IPS DF 4.7 (cell line): Measurements from ENCODE around the gene FCAMR.

ENCODE experiments used
- DNase-seq: peaks from one replicate; pipeline ENCODE4 v3.0.0-alpha.2; 2013; ENCODE audit warnings: low spot score; ENCODE audit errors: extremely low read depth

FCAMR gene

DNA sequence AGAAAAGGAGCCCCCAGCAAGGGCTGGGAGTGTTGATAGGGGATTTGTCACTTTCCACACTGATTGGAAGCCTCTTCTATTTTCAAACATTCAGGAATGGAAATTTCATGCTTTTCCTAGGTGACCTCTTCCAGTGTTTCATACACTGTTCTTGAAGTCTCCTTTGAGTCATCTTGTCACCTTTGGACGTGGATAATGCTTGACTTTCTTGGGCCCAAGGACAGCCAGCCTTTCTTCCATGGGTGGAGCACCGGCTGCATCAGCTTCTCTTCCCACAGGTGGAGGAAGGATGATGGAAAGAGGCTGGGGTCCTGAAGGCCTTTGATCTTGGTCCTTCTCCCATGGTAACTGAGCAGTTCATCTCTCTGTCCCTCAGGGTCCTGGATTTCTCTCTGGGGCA, 12.1 kb downstream of the FCAMR start:
- no peak for DNase-seq

DNA sequence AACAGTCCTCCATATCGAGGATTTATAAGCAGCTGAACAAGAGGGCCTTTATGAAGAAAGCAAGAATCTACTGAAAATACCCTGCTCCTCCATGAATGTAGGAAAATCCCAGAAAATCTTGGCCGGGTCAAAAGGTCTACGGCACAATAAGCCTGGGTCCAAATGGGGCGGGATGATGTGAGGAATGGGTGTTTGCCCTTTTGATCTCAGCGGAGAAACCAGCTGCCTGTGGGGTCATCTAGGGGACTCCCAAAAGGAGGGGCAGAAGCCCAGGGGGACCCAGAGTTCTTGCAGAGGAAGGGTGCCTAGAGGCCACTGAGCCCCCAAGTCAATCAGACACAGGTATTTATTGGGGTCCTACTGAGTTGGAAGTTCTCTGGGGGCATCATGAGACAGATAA, 12.6 kb downstream of the FCAMR start:
- DNase-seq = no peak

GRCh38 chr1:206955476-206956451, 14.5 kb downstream of the FCAMR start:
- no peak for DNase-seq

DNA sequence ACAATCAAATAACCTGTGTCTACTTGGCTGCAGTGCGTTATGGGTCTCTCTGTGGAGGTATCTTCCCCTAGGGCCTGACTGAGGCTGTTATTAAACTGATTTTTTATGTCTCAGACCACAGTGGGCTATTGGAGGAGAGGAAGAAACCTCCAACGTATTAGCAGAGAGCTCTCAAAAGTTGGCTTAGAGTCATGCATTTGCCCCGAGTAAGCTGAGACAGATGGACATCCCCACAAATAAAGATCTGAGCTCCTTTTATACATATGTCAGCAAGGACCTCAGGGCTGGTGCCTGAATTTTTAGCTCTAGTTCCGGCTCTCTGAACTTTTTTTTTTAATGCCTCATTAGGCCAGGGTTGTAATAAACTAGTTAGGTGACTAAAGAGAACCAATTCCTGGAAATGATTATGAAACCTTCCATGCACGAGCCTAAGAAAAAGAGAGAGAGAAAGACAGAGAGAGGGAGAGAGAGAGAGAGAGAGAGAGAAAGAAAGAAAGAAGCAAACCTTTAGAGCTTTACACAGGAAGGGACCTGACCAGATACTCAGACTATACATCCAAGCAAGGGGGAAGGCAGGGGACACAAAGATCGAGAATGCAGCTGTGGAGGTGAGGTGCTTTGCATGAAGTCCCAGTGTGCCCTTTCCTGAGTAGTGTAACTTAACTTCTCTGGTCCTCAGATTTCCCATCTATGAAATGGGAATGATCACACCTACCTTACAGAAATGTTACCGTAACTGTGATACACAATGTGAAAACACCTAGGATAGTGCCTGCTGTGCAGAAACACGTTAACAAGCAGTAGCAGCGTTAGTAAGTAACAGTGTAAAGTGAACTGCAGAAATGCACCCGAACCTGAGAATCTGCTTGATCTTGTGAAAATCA, 15.6 kb downstream of the FCAMR start:
- no peak for DNase-seq

DNA sequence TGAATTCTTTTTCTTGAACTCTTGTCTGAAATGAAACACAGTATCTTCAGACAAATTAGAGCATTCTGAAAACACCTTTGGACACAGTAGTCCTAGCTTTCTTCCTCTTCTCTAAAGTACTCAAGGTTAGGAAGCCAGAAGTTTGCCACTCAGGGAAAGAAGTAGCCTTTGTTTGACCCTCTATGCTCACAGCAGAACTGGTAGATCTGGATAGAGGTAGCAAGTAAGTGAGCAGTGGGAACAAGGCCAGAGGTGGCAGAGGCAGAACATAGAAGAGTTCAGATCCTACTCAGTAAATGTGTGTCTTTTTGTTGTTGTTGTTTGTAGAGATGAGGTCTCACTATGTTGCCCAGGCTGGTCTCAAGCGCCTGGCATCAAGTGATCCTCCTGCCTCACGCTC, 16.6 kb downstream of the FCAMR start:
- DNase-seq = no peak

DNA sequence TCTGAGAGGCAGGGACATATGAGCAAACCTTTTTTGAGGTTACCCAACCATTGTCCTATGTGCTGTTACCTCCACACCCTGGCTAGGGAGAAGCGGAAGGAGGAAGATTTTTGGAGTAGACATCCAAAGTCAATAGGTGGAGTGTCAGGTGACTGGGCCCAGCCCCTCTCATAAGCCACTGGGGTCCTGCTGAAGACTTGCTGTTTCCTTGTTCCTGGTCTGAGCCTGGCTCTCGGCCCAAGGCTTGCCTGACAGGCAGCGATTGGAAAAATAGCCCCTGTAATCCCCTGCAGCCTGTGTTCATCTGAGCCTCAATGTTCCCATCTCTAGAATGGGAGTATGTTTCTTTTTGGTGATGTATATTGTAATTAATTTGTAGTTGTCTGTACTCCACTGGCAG, 17.1 kb downstream of the FCAMR start:
- DNase-seq = no peak

- DNase-seq = no peak
Observed at GRCh38 chr1:206952171-206952570, 18.1 kb downstream of the FCAMR start.

DNA sequence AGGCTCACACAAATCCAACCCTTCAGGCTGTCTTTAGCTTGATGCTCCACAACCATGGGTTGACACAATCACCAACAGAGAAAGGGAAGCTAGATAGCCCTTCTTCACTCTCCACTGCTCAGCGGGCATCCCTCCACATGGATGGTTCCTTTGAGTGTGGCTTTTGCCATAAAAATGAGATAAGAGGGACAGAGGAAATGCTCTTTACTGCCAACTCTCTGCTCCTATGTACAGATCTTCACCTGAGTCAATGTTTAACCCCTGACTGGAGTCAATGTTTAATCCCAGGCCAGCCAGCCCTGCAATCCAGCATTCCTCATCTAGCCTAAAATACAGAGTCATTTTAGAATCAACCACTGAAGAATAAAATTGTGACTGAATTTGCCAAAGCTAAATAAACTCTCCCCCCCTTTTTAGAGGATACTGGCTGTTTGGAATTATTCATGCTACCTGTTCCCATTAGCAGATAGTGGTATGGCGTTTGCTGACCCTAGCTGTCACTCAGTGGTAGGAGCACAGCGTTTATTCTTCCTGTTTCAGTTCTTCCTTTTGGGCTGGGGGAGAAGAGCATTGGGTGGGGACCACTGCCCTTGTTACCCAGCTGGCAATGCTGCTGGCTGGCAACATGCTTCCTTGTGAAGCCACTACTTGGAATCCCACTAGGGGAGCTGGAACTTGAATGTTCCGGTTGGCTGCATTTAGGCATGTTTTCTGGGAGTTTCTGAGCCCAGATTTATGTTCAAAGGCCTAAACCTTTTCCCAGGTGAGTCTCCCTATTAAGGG, 18.8 kb downstream of the FCAMR start:
- DNase-seq = no peak

- DNase-seq = no peak
Observed at GRCh38 chr1:206949641-206950040, 20.6 kb downstream of the FCAMR start.

DNA sequence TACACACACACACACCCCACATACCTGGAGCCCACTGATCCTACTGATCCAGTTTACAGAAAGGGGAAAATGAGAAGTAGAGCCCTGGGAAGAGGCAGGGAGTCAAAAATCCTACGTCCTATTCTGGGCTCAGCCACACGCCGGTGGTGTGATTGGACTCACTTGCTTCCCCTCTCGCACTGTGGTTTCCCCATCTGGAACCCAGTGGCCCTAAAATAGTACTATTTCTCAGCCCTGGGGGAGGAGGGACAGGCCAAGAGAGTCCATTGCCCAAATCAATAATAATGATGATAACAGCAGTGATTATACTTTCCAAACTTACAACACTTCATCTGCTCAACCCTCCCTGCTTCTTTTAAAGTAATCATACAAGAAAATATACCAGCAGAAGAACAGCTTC, 21.1 kb downstream of the FCAMR start:
- DNase-seq = no peak

DNA sequence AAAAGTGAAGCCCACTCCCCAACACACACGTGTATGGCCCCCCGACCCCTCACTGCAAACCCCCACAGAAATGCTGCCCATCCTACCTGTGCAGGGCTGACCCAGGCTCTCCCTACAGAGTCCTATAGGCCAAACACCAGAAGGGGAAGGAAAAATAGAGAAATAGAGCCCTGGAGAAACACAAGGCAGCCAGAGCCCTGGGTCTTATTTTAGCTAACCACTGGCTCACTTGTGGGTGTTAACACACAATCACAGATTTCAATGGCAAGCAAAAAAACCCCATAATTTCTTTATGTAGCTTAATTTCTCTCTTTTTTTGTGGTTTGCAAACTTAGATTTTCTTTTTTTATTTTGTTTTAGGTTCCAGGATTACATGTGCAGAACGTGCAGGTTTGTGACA, 23.0 kb downstream of the FCAMR start:
- DNase-seq = no peak

GRCh38 chr1:206946261-206946660, 24.0 kb downstream of the FCAMR start, which contains the start of gene PIGR:
PIGR (minus strand) TSS chr1:206946466; CDS start chr1:206940531, 5,935 bp downstream.
- DNase-seq = no peak

- DNase-seq = no peak
Observed at GRCh38 chr1:206945779-206946178, 24.5 kb downstream of the FCAMR start.

- no peak for DNase-seq
Observed at GRCh38 chr1:206944703-206945102, 25.6 kb downstream of the FCAMR start.

DNA sequence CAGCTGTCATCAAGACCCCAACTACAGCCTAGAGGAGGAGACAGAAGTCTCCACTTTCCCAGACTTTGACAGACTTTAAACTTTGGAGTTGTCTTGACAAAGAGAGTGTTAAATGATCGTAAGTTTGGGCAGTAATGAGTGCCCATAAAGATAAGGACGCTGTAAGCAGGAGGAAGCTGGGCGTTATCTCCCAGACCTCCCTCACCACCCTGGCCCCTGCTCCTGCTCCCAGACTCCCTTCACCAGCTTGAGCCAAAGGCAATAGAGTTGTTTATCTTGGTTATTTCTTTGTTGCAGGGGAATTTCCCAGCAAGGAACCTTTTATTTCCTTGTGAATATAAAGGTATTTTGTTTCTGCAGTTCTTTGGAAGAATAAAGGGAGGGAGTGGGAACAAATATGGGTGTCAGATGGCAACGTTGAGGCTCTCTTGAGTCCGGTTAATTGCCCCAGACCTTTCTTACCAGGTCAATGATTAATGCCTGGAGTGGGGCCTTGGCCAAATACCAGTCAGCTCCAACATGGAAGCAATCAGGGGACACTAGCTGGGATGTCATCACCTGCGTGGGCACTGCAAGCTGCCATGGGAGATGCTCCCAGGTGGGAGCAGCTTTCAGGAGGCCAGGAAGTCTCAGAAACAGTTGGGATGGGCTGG, 28.4 kb downstream of the FCAMR start:
- DNase-seq = no peak

DNA sequence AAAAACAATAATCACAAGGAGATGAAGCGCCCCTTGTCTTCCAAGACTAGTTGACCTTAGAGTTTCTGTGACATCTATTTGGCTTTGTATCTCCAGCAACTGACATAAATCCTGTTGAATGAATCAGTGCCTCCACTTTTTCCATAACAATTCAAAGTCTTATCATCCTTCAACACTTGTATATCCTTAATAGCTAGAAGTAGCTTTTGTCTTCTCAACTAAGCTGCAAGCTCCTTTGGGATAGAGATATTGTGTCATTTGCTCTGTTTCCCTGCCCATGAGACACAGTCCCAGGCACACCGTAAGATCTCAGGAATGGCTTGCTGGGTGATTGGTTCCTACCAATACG, 29.7 kb downstream of the FCAMR start:
- DNase-seq = no peak

DNA sequence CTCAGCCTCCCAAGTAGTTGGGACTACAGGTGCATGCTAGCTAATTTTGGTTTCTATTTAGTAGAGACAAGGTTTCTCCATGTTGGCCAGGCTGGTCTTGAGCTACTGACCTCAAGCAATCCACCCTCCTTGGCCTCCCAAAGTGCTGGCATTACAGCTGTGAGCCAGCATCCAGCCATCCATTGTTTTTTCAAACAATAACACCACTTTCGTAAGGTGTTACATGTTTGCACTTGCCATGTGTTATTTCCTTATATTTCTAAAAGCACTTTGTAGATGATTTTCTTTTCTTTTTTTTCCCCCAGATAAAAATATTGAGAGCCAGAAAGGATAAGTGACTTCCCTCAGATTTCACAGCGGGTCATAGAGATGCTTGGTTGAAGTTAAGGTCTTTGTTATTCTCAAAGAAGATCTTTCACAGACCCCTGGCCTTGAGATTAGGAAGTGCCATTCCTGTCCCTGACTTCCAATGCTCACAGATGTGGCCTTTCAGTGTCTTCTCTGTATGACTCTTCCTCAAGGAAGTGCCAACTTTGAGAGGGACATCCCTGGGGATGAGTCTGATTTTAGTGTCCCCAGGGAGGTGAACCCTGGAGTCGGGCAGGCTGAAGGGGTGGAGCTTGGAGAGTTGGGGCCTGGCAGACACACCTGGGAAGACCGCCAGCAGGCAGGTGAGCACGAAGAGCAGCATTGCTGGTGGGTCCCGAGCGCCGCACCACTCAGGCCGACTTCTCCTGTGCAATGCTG, 30.2 kb downstream of the FCAMR start:
- DNase-seq = no peak

DNA sequence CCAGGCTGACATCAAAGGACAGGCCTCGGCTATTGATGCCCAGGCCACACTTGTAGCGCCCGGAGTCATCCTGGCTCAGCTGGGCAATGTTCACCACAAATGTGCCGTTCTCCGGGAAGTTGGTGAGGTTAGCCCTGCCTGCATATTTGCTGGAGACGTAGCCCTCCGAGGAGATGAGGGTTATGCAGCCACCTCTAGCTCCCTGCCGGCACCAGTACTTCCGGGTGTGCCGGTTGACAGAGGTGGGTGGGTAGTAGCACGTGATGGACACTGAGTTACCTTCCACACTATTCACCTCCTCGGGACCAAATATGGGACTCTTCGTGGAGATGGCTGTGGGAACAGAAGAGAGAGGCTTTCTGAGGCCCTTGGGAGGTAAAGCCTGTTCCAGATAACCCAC, 31.1 kb downstream of the FCAMR start:
- no peak for DNase-seq

- DNase-seq = no peak
Observed at GRCh38 chr1:206937425-206937824, 32.8 kb downstream of the FCAMR start.

DNA sequence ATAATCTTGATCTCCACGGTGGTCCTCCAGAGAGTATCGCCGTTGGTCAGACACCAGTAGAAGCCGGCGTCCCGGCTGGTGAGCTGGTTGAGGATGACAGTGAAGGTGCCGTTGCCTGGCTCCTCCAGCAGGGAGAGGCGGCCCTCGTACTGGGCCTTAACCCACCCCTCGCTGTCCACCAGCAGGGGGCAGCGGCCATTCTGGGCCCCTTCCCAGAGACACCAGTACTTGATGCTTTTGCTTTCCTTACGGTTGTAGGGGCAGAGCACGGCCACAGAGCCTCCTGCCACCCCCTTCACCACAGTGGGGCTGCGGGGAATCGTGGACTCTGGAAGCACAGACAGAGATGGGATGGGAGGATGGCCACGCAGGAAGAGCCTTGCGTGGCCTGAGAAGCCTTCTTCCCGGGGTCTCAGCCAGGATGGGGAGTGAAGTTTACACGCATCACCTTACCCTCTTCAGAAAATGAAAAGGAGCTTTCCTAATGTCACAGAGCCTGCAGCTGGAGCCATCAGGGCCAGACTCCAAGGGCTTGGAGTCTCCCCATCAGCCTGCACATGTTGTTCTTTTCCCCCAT, 34.7 kb downstream of the FCAMR start:
- DNase-seq = no peak
